GM12801 (cell line): ENCODE results near the gene CTCF.

Experiments used
- TF ChIP-seq, protein P1 (sequence below): IDR thresholded peaks from one replicate; pipeline ENCODE4 v1.5.1; 2011; ENCODE audit warnings: control low read depth; ENCODE audit not compliant: insufficient read length; ENCODE audit errors: extremely low read depth

CTCF gene

DNA sequence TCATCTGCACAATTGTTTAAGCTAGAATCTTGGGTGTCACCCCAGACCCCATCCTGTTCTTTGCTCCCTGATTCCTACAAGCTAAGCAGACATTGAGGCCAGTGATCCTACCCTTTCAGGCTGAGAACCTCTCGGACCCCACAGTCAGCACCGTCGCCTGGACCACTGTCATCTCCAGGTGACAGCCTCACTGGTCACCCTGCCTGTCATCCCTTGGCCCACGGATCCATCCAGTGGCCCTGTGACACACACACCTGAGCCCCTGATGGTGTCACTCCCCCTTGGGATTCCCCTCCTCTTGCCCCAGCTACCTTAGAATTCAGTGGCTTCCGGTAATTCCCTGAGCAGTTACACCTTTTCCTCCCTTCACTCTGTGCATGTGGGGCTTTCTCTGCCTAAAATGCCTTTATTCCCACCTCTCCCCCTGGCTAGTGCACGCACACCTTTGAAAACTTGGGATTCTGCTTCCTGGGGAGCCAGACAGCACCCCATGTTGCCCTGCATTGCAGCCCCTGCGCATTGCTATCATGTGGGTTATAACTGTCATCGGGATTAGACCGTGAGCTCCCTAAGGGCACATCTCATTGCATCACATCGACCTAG is 107.3 kb downstream of the CTCF start:
- TF ChIP-seq, protein P1, sequence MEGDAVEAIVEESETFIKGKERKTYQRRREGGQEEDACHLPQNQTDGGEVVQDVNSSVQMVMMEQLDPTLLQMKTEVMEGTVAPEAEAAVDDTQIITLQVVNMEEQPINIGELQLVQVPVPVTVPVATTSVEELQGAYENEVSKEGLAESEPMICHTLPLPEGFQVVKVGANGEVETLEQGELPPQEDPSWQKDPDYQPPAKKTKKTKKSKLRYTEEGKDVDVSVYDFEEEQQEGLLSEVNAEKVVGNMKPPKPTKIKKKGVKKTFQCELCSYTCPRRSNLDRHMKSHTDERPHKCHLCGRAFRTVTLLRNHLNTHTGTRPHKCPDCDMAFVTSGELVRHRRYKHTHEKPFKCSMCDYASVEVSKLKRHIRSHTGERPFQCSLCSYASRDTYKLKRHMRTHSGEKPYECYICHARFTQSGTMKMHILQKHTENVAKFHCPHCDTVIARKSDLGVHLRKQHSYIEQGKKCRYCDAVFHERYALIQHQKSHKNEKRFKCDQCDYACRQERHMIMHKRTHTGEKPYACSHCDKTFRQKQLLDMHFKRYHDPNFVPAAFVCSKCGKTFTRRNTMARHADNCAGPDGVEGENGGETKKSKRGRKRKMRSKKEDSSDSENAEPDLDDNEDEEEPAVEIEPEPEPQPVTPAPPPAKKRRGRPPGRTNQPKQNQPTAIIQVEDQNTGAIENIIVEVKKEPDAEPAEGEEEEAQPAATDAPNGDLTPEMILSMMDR = no peak

DNA sequence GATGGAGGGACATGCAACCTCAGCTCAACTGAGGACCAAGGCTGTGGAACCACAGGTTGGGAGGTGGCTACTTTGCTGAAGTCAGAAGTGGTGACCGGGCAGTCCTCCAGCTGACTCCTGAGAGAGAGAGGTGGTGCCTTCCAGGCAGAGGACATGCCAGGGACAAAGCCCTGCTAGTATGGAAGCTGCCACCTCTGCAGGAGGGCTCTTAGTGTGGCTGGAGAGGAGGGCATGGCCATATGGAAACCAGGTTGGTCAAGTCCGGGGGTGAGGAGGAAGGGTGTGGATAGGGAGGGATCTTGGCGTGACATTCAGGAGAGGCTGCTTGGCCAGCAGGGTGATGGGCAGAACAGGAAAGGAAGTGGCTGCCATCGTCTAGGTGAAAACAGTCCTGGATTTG is 110.0 kb downstream of the CTCF start:
- TF ChIP-seq, protein P1 = no peak

DNA sequence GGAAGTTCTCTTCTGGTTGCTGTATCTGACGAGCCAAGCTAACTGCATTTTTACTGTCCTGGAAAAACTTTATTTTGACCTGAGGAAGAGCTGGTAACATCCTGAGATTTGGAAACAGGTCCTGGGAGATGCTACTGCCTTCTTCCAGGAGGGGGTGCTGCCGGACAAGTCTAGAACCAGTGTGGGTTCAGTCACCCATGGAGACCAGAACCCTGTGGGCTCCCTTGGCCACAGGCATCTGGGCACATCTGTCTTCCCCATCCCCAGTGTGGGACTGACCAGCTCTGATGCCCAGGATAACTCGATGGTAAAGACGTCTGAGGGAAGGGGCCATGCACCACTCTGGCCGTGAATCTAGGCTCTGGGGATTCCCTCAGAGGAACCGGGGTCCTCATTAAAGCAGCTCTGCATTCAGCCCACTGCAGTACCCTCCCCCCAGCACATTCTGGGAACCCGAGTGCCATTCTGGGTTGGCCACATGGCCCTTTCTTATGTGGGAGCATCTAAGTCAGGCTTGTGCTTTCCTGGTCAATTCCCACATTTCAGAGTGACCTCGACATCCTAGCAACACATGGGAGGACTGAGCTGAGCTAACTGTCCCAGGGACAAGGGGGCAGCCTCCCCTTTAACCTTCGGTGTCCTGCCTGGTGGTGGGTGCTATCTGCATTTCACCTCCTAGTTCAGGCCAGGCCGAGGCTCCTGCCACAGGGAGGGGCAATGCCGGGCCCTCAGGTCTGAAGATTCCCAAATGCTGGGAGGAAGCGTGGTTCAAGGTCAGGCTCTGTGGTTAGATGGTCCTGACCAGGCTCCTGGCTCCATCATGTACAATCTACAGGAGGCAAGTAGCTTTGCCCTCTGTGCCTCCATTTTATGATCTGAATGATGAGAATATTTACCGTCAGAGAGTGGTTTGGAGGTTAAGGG is 110.7 kb downstream of the CTCF start:
- TF ChIP-seq, protein P1 = peak; percentile 23

DNA sequence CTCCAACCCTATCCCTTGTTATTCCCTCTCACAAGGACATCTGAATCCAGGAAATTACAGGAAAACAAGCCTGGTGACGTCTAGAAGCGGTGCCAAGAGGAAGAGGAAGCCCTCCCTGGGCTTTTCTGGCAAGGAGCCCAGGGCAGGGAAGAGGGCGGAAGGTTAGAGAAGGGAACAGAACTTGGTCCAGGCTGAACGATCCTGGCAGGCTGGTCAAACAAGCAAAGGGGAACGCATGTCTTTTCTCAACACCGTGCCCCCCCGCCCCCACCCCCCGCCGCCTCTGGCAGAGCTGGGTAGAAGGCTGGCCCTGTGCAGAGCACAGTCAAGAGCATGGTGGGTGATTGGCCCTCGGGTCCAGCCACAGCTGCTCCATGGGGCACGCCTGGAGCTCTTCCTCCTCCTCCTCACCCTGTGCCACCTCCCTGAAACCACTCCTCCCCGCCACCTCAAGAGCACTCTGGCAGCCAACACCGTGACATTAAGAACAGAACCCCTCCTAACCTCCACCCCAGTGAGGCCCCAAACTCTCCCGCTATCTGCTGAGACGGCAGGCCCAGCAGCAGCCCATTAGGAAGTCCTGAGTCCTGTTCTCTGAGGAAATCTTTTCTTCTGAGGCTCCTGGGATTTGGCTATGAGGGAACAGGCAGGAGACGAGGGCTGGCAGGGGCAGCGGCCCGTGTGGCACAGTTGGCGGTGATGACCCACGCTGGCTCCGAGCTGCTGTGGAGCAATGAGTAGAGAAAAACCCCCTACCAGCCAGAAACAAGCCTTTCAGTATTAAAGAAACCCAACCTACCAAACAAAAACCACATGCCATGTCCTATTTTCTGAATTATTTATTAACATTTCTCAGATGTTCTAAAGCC is 111.6 kb downstream of the CTCF start:
- TF ChIP-seq, protein P1 = no peak

DNA sequence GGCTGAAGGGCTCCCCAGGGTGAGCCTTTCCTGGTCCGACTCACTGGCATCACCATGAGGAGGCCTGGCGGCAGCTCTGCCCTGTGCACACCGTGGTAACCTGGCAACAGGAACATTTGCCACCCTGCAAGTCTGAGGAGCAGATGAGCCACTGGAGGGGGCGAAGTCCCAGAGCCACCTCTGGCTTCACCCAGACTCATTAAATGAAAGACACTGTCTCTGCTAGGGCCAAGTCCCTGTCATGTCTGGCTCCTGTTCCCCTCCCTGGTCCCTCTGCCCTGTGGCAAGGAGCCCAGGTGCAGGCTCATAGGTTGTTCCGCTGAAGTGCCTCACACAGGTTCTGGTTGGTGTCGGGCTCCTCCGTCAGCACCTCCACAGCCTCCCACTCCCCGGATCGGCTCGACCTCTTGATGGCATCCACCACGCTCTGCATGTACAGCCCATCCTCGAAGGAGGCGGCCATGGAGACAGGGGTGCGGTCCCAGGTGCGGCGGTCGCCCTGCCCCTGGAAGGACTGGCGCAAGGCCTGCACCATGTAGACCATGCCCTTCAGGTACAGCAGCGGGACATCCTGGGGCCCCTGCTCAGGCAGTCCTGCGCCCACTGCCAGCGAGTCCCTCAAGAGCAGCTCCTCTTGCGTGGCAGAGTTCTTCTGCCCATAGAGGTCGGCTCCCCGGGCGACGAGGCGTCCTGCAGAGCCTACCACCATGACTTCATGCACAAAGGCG is 112.7 kb downstream of the CTCF start:
- TF ChIP-seq, protein P1 = no peak

DNA sequence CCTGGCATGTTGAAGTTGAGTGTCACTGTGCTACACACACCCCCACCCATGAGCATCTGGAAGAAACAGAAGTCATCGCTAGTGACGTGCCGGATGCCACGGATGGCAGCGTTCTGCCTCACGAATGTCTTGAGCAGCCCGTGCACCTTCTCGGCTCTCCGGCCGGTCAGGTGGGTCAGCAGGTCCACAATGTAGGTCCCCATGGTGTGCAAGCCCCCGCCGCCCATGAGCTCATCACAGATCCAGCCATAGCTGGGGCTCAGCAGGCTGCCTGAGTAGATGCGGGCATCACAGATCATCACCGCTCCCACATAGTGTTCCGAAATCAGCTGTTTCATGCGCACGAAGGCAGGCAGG is 113.2 kb downstream of the CTCF start:
- TF ChIP-seq, protein P1 = no peak
